GM12864 (cell line): ENCODE data around the gene TMTC2.

Experiments
- DNase-seq: peaks from one replicate; pipeline ENCODE4 v3.0.0-alpha.2; 2011; ENCODE audit warnings: low read depth
- H3K4me3 ChIP-seq: 2 replicates; pipeline ENCODE4 v1.5.1; 2011; ENCODE audit warnings: mild to moderate bottlenecking, low read depth, low read length, control low read depth
- TF ChIP-seq, protein P1 (sequence below): IDR thresholded peaks from 2 replicates; pipeline ENCODE4 v1.5.1; 2011; ENCODE audit warnings: low read depth, mild to moderate bottlenecking, moderate library complexity, low read length, control low read depth, inconsistent platforms; ENCODE audit errors: missing control alignments

Gene TMTC2

DNA sequence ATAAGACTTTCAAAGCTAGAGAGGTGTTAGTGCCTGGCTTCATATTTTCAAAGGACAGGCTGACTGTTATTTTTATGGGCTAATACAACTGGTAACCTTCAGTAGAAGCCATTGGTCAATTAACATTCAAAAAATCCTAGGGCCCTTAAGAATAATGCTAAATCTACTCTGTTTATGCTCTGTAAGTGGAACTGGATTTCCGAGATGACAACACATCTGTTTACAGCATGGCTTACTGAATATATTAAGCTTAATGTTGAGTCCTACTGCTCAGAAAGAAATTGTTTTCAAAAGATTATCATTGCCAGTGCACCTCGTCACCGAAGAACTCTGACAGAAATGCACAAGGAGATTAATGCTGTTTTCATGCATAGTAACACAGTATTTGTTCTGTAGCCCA lies 239.9 kb downstream of the TMTC2 start:
- TF ChIP-seq, protein P1, sequence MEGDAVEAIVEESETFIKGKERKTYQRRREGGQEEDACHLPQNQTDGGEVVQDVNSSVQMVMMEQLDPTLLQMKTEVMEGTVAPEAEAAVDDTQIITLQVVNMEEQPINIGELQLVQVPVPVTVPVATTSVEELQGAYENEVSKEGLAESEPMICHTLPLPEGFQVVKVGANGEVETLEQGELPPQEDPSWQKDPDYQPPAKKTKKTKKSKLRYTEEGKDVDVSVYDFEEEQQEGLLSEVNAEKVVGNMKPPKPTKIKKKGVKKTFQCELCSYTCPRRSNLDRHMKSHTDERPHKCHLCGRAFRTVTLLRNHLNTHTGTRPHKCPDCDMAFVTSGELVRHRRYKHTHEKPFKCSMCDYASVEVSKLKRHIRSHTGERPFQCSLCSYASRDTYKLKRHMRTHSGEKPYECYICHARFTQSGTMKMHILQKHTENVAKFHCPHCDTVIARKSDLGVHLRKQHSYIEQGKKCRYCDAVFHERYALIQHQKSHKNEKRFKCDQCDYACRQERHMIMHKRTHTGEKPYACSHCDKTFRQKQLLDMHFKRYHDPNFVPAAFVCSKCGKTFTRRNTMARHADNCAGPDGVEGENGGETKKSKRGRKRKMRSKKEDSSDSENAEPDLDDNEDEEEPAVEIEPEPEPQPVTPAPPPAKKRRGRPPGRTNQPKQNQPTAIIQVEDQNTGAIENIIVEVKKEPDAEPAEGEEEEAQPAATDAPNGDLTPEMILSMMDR: no peak
- DNase-seq: no peak
- H3K4me3 ChIP-seq: no peak overlapping the region

DNA sequence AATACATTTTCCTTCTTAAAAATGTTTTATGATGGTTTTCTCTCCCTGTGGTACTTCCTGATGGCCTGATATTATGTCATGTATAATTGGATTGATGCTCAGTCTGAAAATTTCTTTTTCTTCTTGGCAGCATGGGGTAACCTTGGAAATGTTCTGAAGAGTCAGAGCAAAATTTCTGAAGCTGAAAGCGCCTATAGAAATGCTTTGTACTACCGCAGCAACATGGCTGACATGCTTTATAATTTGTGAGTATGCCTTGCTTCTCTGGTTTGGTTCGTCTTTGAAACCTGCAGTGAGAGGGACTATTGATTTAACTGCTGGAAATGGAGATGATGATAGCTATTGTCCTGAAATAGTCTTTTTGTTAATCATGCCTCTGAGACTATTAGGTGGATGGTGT lies 243.6 kb downstream of the TMTC2 start:
- no peak for DNase-seq
- H3K4me3 ChIP-seq: no peak overlapping the region
- TF ChIP-seq, protein P1: no peak

DNA sequence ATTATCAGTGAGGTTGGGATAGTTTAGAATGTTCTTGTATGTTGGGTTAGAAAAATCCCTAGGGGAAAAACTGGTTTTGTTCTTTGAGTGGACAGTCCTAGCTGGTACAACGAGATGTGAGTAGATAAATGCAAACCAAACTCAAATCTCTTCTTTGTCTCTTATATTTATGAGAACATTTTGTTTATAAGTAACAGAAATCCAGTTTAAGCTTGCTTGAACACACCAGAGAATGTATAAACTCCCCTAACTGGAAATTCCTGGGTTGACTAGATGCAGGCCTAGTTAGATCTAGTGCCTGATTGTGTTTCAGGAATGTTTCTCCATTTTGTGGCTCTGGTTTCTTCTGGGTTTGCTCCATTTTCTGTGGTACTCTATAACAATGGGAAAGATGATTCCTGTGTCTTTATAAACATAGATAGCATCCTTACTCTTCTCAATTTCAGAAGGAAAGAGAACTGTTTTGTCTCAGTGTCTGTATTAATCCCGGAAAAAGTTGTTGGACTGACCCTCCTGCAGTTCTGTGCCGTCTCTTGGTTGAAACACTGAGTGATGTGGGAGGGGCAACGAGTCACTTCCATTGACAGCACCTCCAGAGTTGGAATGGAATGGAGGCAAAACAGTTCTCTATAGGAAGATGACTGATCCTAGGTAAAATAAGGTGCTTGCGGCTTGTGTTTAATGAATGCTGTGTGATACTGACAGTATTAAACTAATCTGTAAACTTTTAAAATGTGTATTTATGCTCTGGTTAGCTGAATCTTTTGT lies 244.8 kb downstream of the TMTC2 start:
- no peak for DNase-seq
- no peak overlapping the region for H3K4me3 ChIP-seq
- TF ChIP-seq, protein P1: no peak

GRCh38 chr12:82937151-82937550 lies 250.4 kb downstream of the TMTC2 start:
- H3K4me3 ChIP-seq: no peak overlapping the region
- DNase-seq: no peak
- TF ChIP-seq, protein P1: no peak

DNA sequence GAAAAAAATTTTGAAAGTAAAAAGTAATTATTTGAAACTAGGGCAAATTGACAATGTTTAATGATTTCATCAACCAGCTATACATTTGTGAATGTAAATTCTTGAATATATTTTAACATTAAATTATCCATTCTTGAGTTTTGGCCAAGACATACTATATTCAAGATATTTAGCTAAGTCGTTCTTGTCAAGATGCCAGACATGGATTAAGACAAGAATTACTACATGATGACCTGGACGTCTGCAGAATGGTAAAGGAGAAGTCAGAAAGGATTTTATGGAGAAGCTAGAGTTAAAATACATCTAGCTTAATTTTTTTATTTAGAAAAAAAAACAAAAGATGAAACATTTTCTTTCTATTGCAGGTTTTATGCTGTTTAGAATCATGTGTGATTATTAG lies 255.8 kb downstream of the TMTC2 start:
- H3K4me3 ChIP-seq: no peak overlapping the region
- TF ChIP-seq, protein P1: no peak

GRCh38 chr12:82942991-82943401 lies 256.3 kb downstream of the TMTC2 start:
- no peak overlapping the region for H3K4me3 ChIP-seq
- TF ChIP-seq, protein P1: no peak
- no peak for DNase-seq

More for the DNA sequence above, 255.8 kb downstream of the TMTC2 start:
- no peak for DNase-seq

DNA sequence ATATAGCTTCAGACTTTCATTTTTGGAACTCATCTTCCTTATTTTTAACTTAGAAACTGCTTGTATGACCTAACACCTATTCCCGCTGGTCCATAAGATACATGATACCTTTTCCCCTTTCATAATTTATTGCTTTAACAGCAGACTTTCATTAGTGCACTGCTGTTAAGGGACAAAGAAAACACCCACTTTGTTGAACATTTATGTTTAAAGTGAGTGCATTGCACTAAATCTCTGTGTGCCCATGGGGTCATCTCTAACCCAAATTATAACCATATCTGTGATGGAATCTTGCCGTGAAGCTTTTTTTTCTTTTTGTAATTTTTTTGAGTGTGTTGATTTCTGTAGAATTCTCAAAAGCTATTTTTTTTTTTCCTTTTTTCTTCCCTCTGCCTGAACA lies 261.8 kb downstream of the TMTC2 start:
- H3K4me3 ChIP-seq: no peak overlapping the region
- TF ChIP-seq, protein P1: no peak
- DNase-seq: no peak
